HUES6 (cell line): Measurements from ENCODE around the gene CGB1.

Source experiments
- H3K27ac ChIP-seq: 2 replicates; pipeline ENCODE4 v1.7.0; 2013; ENCODE audit warnings: low read depth, mild to moderate bottlenecking, low read length, inconsistent platforms
- H3K27me3 ChIP-seq: 2 replicates; pipeline ENCODE4 v1.6.1; 2013; ENCODE audit warnings: low read length; ENCODE audit not compliant: control insufficient read depth, insufficient read depth
- H3K36me3 ChIP-seq: 2 replicates; pipeline ENCODE4 v1.6.1; 2013; ENCODE audit warnings: low read length; ENCODE audit not compliant: control insufficient read depth, insufficient read depth
- H3K4me1 ChIP-seq: 2 replicates; pipeline ENCODE4 v1.6.1; 2013; ENCODE audit warnings: low read length; ENCODE audit not compliant: control insufficient read depth, insufficient read depth
- H3K4me3 ChIP-seq: 2 replicates; pipeline ENCODE4 v1.5.1; 2013; ENCODE audit warnings: low read depth, low read length
- H3K9ac ChIP-seq: one replicate; pipeline ENCODE4 v1.6.1; 2013; ENCODE audit warnings: mild to moderate bottlenecking, low read length
- H3K9me3 ChIP-seq: 2 replicates; pipeline ENCODE4 v1.6.1; 2013; ENCODE audit warnings: low read depth, low read length; ENCODE audit not compliant: control insufficient read depth, insufficient read depth

Gene CGB1

GRCh38 chr19:49071860-49072547 is 35.3 kb upstream of the CGB1 start:
- no peak overlapping the region for H3K27ac ChIP-seq
- H3K4me1 ChIP-seq, result peaks cover 6% of the 10 kb centered on the region; the same call in 1 of the 2 replicates
- H3K9ac ChIP-seq, result no peak overlapping the region
- H3K27me3 ChIP-seq, result peaks cover 76% of the 10 kb centered on the region
- H3K9me3 ChIP-seq, result 0 out of 2 replicates have a peak, but pooled peaks cover 3% of the 10 kb centered on the region
- H3K36me3 ChIP-seq, result no peaks in the 10 kb centered on the region
- peak overlapping the region; percentile 46; the same call in 1 of the 2 replicates for H3K4me3 ChIP-seq

- no peaks in the 10 kb centered on the region for H3K36me3 ChIP-seq
- H3K9ac ChIP-seq, result no peak overlapping the region
- no peak overlapping the region for H3K4me3 ChIP-seq
- H3K27me3 ChIP-seq, result peaks cover 92% of the 10 kb centered on the region
- 0 out of 2 replicates have a peak, but pooled peaks cover 3% of the 10 kb centered on the region for H3K9me3 ChIP-seq
- no peak overlapping the region for H3K27ac ChIP-seq
- peaks cover 16% of the 10 kb centered on the region for H3K4me1 ChIP-seq
Measured at GRCh38 chr19:49070416-49070815, 33.7 kb upstream of the CGB1 start.

- H3K4me3 ChIP-seq, result no peak overlapping the region
- 0 out of 2 replicates have a peak, but pooled peaks cover 3% of the 10 kb centered on the region for H3K9me3 ChIP-seq
- peaks cover 87% of the 10 kb centered on the region for H3K27me3 ChIP-seq
- H3K36me3 ChIP-seq, result no peaks in the 10 kb centered on the region
- H3K9ac ChIP-seq, result no peak overlapping the region
- no peak overlapping the region for H3K27ac ChIP-seq
- peaks cover 25% of the 10 kb centered on the region for H3K4me1 ChIP-seq
Measured at GRCh38 chr19:49069026-49069425, 32.3 kb upstream of the CGB1 start.

- H3K4me1 ChIP-seq, result peaks cover 25% of the 10 kb centered on the region
- no peak overlapping the region for H3K27ac ChIP-seq
- no peak overlapping the region for H3K9ac ChIP-seq
- no peak overlapping the region for H3K4me3 ChIP-seq
- no peaks in the 10 kb centered on the region for H3K36me3 ChIP-seq
- H3K27me3 ChIP-seq, result peaks cover 73% of the 10 kb centered on the region
- H3K9me3 ChIP-seq, result 0 out of 2 replicates have a peak, but pooled peaks cover 3% of the 10 kb centered on the region
Measured at GRCh38 chr19:49067554-49067953, 30.9 kb upstream of the CGB1 start.

- Histone ChIP-seq H3K27me3 (peaks cover 63% of the 10 kb centered on the region), H3K9me3 (0 out of 2 replicates have a peak, but pooled peaks cover 3% of the 10 kb centered on the region), H3K4me3 (peak overlapping the region; percentile 58; the same call in 1 of the 2 replicates), H3K4me1 (peaks cover 25% of the 10 kb centered on the region), H3K36me3 (no peaks in the 10 kb centered on the region), H3K27ac (no peak overlapping the region), H3K9ac (no peak overlapping the region)
Measured at GRCh38 chr19:49065905-49066512, 29.3 kb upstream of the CGB1 start.

GRCh38 chr19:49064768-49065611 is 28.3 kb upstream of the CGB1 start, which contains the start of gene NTF4:
Gene NTF4, minus strand, starts transcription at chr19:49064818. Its CDS starts 2,821 bp downstream, at chr19:49061997.
- Histone ChIP-seq H3K9me3 (no peaks in the 10 kb centered on the region), H3K4me3 (peak within 1 kb of the TSS; percentile 58), H3K36me3 (no peaks in the 10 kb centered on the region), H3K9ac (peak within 1 kb of the TSS; percentile 7), H3K4me1 (peaks cover 25% of the 10 kb centered on the region), H3K27ac (no peak within 1 kb of the TSS), H3K27me3 (peaks cover 60% of the 10 kb centered on the region)

- H3K27ac ChIP-seq, result no peak overlapping the region
- no peaks in the 10 kb centered on the region for H3K9me3 ChIP-seq
- no peak overlapping the region for H3K9ac ChIP-seq
- peaks cover 25% of the 10 kb centered on the region for H3K4me1 ChIP-seq
- H3K36me3 ChIP-seq, result no peaks in the 10 kb centered on the region
- peaks cover 59% of the 10 kb centered on the region for H3K27me3 ChIP-seq
- peak overlapping the region; percentile 58 for H3K4me3 ChIP-seq
Measured at GRCh38 chr19:49064029-49064629, 27.4 kb upstream of the CGB1 start.

GRCh38 chr19:49061445-49061844 is 24.8 kb upstream of the CGB1 start:
- Histone ChIP-seq H3K9ac (no peak overlapping the region), H3K27ac (no peak overlapping the region), H3K4me3 (no peak overlapping the region), H3K9me3 (no peaks in the 10 kb centered on the region), H3K4me1 (peaks cover 35% of the 10 kb centered on the region), H3K36me3 (no peaks in the 10 kb centered on the region), H3K27me3 (peaks cover 59% of the 10 kb centered on the region)

- Histone ChIP-seq H3K4me1 (peaks cover 34% of the 10 kb centered on the region), H3K4me3 (no peak overlapping the region), H3K27me3 (peaks cover 59% of the 10 kb centered on the region), H3K27ac (no peak overlapping the region), H3K36me3 (no peaks in the 10 kb centered on the region), H3K9ac (no peak overlapping the region), H3K9me3 (no peaks in the 10 kb centered on the region)
Measured at GRCh38 chr19:49061000-49061399, 24.3 kb upstream of the CGB1 start.

GRCh38 chr19:49059053-49059452 is 22.4 kb upstream of the CGB1 start:
- Histone ChIP-seq H3K27me3 (peaks cover 62% of the 10 kb centered on the region), H3K36me3 (no peaks in the 10 kb centered on the region), H3K4me3 (no peak overlapping the region), H3K9me3 (no peaks in the 10 kb centered on the region), H3K27ac (no peak overlapping the region), H3K9ac (no peak overlapping the region), H3K4me1 (peaks cover 19% of the 10 kb centered on the region; the same call in 1 of the 2 replicates)
